ENCODE data around the gene BRIP1. TPM values are rescaled to one million over a fixed set of nuclear protein-coding genes. Genes with fewer than 3 reads are reported as not detected.

The BRIP1 gene
- total RNA-seq, 1 donor = 22.9 TPM

GRCh38 chr17:61659437-61659836 is 203.9 kb downstream of the BRIP1 start:
- DNase-seq (ENCODE audit: low read depth) = no peak
- no peak overlapping the region for H3K4me3 ChIP-seq (ENCODE audit: low read depth, low read length)
- no peak for TF ChIP-seq CTCF (IDR thresholded peaks at IDR 0.05; ENCODE audit: insufficient read depth, low read depth, low read length)

- no peak for TF ChIP-seq CTCF (IDR thresholded peaks at IDR 0.05; ENCODE audit: insufficient read depth, low read depth, low read length)
- H3K4me3 ChIP-seq (ENCODE audit: low read depth, low read length) = no peak overlapping the region
- no peak for DNase-seq (ENCODE audit: low read depth)
These were observed 205.1 kb downstream of the BRIP1 start for GRCh38 chr17:61658183-61658582.

- no peak overlapping the region for H3K4me3 ChIP-seq (ENCODE audit: low read depth, low read length)
- no peak for DNase-seq (ENCODE audit: low read depth)
- TF ChIP-seq CTCF (IDR thresholded peaks at IDR 0.05; ENCODE audit: insufficient read depth, low read depth, low read length) = no peak
These were observed 206.0 kb downstream of the BRIP1 start for GRCh38 chr17:61657338-61657737.

- DNase-seq (ENCODE audit: low read depth) = peak; percentile 18
These were observed 206.6 kb downstream of the BRIP1 start for GRCh38 chr17:61656721-61657217.

GRCh38 chr17:61650749-61651148 is 212.6 kb downstream of the BRIP1 start:
- no peak overlapping the region for H3K4me3 ChIP-seq (ENCODE audit: low read depth, low read length)
- no peak for TF ChIP-seq CTCF (IDR thresholded peaks at IDR 0.05; ENCODE audit: insufficient read depth, low read depth, low read length)
- DNase-seq (ENCODE audit: low read depth) = no peak

More at GRCh38 chr17:61656721-61657217, 206.6 kb downstream of the BRIP1 start:
- no peak overlapping the region for H3K4me3 ChIP-seq (ENCODE audit: low read depth, low read length)
- TF ChIP-seq CTCF (IDR thresholded peaks at IDR 0.05; ENCODE audit: insufficient read depth, low read depth, low read length) = no peak

- H3K4me3 ChIP-seq (ENCODE audit: low read depth, low read length) = no peak overlapping the region
- DNase-seq (ENCODE audit: low read depth) = no peak
- no peak for TF ChIP-seq CTCF (IDR thresholded peaks at IDR 0.05; ENCODE audit: insufficient read depth, low read depth, low read length)
These were observed 214.7 kb downstream of the BRIP1 start for GRCh38 chr17:61648587-61648986.

- H3K4me3 ChIP-seq (ENCODE audit: low read depth, low read length) = no peak overlapping the region
- no peak for TF ChIP-seq CTCF (IDR thresholded peaks at IDR 0.05; ENCODE audit: insufficient read depth, low read depth, low read length)
- DNase-seq (ENCODE audit: low read depth) = peak; percentile 11
These were observed 216.3 kb downstream of the BRIP1 start for GRCh38 chr17:61647047-61647446.

All from fibroblast of villous mesenchyme (primary cell).